NCI-H2196 treated with DMSO at 0.1 percent for 48 hours (cell line): ENCODE measurements around the gene SYNDIG1L.

Source experiments
- DNase-seq: peaks from one replicate; lab custom pipeline; 2025; ENCODE audit not compliant: unreplicated experiment; lab: John Stamatoyannopoulos, UW

SYNDIG1L gene

DNA sequence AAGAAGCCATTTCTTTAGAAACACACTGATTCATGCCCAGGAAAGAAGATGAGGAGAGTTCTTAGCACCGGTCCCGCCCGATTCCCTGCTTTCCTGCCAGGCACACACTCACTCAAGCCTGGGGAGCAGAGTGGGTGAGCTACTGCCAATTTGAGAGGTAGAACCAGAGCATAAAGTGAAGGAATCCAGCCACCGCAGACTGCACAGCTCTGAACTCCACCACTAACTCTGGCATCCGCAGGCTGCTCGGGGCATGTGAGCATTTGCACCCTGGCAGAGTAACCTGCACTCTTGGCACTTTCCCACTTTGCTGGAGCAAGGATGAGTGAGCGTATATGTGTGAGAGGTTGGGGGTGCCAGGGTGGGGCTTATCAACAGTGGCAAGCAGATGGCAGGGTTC lies 4.0 kb upstream of the SYNDIG1L start:
- DNase-seq: no peak

DNA sequence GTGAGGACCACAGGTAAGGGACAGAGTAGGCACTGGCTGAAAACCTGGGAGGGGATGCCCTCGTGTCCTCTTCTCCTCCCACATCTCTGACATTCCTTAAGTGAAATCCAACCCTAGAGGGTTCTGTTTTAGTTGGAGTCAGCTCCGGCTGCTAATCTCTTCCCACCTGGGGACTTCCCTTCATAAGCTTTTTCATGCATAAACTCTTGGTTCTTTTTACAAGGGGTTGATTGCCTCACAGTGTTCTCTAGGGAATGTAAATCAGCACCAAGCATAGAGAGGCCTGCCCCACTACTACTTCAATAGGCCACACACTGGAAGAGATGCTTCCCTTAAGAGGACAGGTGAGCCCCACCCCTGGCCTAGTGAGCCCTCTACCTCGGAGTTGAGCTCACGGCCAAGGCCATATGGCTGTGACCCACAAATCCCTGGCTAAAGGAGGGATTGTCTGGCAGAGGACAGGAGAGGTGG lies 3.2 kb upstream of the SYNDIG1L start:
- no peak for DNase-seq

DNA sequence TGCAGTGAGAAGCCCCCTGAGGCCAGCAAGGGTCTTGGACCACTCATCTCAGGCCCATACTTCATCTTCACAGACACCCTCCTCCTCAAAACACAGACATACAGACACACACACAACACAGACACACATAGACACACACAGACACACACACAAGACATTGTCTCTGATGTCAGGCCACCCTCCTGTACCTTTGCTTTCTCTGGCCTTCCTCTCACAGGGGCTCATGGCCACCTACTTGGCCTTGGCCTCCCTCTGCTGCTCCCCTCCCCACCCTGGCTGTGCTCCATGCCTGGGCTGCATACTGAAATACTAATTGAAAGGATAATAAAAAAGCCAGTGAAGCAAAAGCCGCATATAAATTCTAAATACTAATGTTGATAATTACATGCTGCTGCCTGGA lies 1.6 kb upstream of the SYNDIG1L start:
- no peak for DNase-seq

- no peak for DNase-seq
These were observed 347 bp downstream of the SYNDIG1L start for GRCh38 chr14:74425525-74426201.

- DNase-seq: no peak
These were observed 1.4 kb downstream of the SYNDIG1L start for GRCh38 chr14:74424606-74425005.

DNA sequence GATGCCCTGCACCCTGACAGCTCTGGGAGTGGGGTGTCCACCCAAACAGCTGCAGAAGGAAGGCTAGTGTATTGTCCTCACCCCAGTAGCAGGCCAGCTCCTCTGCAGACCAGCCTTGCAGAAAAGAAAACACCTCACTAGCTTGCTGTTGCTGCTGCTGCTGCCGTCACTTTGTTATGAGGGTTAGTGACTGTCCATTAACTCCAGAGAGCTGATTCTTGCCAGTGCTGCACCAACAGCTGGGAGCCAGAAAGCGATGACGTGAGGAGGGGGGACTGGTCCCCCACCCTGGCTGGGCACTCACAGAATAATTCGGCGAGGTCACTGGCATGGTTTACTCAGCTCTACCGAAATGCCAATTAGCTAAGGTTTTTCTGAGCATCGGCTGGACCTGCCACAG lies 2.8 kb downstream of the SYNDIG1L start:
- DNase-seq: no peak

DNA sequence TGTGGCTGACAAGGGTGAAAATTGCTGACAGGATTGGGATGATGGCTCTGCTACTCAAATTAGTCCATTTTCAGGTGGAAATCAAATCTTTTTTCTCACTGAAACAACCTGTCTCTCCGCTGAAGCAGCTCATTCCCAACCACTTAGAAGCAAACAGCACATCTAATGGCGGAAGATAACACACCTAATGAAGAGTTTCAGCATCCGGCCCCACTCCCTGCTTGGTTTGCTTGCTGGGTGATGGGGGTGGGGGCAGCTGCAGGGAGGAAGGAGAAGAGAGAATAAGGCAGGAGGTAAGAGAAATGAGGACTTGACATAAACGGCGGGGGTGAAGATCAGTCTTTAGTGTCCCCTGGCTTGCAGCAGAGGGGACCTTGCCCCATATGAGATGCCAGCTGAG lies 4.0 kb downstream of the SYNDIG1L start:
- no peak for DNase-seq

GRCh38 chr14:74419086-74419485 lies 6.9 kb downstream of the SYNDIG1L start:
- DNase-seq: no peak

DNA sequence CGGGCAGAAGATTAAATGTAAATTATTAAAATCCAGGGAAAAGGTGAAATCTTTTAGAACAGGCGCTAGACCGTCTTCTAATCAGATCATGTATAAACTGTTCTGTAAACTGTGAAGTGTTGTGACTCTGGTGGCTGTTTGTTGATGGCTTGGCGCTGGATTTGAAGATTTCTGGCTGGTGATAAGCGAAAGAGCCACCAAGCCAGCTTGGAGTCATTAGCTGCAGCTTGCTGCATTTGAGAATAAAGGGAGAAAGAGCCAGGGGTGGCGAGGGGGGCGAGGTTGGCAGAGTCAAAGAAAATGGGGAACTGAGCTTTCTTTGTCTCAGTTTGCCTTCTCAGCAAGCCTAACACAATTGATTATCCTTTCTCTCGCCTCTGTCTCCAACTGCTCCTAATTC lies 8.0 kb downstream of the SYNDIG1L start:
- no peak for DNase-seq

- DNase-seq: no peak
These were observed 8.4 kb downstream of the SYNDIG1L start for GRCh38 chr14:74417611-74418010.

DNA sequence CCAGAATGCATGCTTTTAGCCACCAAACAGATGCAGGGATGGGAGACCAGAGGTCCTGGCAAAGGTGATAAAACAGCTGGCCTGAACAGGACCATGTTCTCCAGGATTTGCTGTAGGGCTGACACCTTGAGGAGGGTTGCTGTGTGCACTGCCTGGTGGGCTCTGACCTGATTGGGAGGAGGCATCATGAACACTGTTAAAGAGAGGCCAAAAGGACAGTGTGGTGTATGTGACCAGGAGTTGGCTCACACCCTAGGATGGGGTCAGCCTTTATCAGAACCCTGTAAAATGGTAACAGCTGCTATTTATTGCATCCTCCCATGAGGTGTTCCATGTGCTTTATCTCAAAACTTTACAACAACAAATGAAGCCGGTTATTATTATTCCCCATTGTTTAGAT lies 8.8 kb downstream of the SYNDIG1L start:
- DNase-seq: no peak

- no peak for DNase-seq
These were observed 10.9 kb downstream of the SYNDIG1L start for GRCh38 chr14:74415115-74415437.

DNA sequence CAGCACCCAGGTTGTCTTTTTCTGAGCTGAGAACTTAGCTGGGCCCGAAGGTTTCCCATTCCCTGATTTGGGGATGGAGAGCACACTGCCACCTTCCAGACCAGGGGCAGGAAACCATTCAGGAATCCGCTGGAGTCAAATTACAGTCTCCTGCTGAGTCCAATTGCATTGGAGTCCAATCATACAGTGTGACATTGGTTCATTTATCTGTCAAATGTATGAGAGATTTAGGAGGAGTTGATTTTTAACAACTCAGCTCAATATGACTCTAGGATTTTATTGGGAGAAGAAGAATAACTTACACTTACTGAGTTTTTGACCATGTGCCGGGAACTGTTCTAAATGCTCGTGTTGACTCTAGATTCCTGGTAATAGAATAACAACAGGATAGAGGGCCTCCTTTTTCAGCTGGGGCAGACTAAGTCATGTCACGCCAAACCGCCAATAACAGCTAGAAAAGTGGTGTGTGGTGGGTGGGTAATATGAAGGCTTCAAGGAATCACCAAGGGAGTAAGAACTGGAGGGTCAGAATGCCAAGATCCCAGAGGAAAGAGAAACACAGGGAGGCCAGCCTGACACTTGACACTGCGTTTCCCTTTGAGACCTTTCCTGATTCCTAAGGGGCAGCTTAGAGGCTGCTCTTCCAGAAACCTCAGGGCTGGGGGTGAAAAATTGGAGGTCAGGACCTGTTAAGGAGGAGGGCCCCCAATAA lies 11.5 kb downstream of the SYNDIG1L start:
- DNase-seq: no peak

DNA sequence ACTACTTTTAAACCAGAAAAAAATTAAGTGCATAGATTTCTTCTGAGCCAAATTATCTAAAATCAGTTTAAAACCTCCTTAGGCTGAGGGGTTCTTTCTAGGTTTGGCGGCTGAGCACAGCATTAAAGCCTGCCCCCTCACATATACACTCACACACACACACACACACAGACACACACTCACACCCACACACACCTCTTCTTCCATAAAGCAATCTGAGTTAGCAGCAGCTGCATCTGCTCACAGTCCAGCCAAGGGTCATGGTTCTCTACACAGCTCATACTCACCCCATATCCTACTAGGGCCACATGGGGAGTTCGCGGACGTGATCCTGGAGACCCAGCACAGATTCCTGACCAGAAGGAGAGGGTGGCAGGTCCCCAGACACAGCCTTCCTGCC lies 12.4 kb downstream of the SYNDIG1L start:
- no peak for DNase-seq

- no peak for DNase-seq
These were observed 13.3 kb downstream of the SYNDIG1L start for GRCh38 chr14:74412753-74413152.

DNA sequence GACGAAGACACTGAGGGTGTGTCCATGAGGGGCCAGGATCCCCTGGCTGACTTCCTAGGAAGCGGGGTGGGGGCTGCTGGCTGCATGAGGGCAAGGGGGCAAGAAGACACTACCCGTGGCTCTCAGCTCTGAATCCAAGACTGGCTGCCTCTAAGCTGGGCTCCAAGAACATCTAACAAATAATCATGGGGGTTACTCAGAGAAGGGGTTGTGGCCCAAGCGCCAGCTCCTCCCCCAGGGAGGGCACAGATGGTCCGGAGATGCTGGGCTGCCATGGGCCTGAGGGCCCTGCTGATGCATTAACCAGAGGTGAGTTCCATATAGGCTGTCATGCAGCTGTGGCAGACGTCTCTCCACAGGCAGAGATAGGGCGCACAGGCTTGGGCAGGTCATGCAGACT lies 14.3 kb downstream of the SYNDIG1L start:
- DNase-seq: no peak

DNA sequence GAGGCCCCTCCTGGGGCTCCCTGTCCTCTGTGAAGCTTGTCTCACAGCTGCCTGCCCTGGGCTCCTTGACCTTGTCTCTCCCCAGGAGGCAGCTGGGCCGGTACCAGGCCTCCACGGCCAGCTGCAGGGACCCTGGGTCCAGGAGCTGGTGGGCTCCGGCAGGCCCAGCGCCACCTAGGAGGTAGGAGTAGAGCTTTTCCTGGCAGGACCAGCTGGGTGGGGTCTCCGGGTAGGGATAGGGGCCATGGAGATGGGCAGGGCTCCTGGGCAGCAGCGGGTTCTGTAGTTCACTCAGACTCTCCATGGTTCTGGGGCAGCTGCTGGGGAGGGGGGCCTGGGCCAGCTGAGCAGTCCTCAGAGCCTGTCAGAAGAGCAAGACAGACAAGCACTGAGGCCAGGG lies 16.6 kb downstream of the SYNDIG1L start:
- no peak for DNase-seq

DNA sequence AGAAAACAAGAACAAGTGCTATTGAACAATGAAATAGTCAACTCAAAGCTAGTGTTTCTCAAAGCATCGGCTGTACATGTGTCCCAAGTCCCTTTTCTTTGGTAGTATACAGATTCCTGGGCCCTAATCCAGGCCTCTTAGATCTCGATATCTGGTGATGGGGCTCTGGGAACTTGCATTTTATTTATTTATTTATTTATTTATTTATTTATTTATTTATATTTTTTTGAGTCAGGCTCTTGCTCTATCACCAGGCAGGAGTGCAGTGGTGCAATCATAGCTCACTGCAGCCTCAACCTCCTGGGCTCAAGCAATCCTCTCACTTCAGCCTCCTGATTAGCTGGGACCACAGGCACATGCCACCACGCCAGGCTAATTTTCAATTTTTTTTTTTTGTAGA lies 17.1 kb downstream of the SYNDIG1L start:
- DNase-seq: no peak

DNA sequence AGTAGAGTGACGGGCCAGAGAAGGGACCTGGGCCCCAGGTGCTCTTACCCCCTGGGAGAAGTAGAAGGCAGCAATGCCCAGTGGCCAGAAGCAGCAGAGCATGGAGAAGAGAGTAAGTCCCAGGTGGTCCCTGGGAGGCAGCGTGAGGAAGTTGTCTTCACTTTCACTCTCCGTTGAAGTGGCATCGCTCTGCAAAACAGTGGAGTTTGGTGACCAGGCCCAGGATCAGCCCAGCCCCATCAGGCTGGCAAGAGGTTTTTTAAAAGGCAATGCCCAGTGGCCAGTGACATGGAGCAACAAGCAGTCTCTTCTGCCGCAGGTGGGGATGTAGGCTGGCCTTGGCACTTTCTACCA lies 18.2 kb downstream of the SYNDIG1L start:
- DNase-seq: no peak

- no peak for DNase-seq
These were observed 18.8 kb downstream of the SYNDIG1L start for GRCh38 chr14:74407021-74407800.

DNA sequence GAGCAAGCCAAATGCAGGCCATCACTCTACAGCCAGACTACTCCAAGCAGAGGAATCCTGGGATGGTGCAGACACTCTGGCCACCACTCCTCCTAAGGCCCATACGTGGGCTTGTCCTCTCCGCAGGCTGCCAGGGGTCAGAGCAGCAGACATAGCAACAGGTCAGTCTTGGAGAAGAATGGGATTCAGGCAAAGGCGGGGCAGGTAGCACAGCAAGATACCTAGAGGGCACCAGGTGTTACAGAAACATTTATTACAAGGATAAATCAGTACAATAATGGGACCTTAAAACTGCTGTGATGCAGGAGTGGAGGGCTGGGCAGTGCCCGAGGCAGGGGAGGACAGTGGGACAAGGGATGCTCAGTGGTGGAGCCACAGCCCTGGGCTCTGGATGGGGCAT lies 20.3 kb downstream of the SYNDIG1L start:
- DNase-seq: no peak

- DNase-seq: no peak
These were observed 21.6 kb downstream of the SYNDIG1L start for GRCh38 chr14:74404435-74404834.
